IPS DF 4.7 (cell line): Measurements from ENCODE around the gene PRPF31.
"Not testable (repeated sequence)": the region's sequence is repeated elsewhere in the genome, so short reads cannot be mapped to it uniquely, and the experiment has no call there.

Experiments used
- DNase-seq: peaks from one replicate; pipeline ENCODE4 v3.0.0-alpha.2; 2013; ENCODE audit warnings: low spot score; ENCODE audit errors: extremely low read depth

The PRPF31 gene

GRCh38 chr19:54160854-54161253 lies 45.3 kb downstream of the PRPF31 start:
- DNase-seq, result no peak

- DNase-seq, result no peak
Observed at GRCh38 chr19:54162241-54162805, 46.8 kb downstream of the PRPF31 start.

DNA sequence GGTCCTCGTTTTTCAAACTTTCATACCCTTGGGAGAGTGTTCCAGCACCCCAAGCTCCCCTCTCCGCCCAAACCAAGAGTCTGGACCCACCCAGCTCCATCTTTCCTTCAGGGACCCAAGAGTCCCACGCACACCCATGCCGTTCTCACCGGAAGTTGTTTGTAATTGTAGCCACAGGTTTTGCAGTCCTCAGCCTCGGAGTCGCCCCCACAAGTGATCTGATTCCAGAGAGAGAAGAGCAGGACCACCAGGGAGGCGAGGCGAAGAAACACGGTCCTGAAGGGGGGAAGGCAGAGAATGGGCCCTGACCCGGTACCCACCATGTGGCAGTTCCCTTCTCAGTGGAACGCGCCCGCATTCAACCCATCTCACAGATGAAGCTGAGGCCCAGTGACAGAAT lies 47.3 kb downstream of the PRPF31 start:
- no peak for DNase-seq

- no peak for DNase-seq
Observed at GRCh38 chr19:54164369-54165068, 49.0 kb downstream of the PRPF31 start.

DNA sequence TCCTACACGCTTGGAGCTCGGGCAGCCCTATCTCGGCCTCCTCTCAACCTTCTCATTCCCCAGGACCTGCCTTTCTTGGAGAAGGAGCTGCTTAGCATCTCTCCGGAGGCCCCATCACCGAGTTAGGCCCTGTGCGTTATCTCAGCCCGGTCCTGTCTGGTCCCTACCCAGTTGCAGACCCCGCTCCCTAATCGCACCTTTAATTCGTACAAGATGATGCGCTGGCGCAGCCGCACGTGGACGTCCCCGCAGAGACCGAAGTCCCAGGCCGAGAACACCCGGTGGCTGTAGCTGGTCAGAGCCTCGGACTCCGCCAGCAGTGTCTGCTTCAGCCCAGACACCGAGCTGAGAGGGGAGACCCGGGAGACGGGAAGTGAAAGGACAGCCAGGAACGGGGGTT lies 49.7 kb downstream of the PRPF31 start:
- no peak for DNase-seq

DNA sequence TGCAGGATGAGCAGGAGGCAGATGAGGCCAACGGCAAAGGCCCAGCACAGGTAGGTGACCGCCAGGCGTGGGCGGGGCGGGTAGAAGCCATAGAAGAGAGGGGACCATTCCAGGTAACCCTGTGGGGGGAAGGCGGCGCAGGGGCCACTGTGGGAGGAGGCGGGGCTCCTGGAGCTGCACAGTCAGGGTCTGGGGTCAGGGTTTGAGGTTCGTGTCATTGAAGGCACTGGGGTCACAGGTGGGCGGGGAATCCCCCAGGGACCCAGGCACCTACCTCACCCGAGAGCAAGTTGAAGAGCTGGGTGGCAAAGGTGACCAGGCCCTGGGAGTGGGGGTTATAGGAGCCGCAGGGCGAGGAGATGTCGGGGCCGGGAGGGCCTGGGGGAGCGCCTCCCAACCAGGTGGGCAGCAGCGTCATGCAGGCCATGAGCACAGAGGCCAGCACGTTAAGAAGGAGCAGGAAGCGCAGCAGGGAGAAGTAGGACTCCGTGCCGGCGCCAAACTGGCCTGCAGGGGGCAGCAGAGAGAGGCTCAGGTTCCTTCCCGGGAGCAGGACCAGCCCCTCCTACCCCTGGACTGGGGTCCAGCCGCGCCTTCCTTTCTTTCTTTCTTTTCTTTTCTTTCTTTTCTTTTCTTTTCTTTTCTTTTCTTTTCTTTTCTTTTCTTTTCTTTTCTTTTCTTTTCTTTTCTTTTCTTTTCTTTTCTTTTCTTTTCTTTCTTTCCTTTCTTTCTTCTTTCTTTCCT lies 52.8 kb downstream of the PRPF31 start:
- no peak for DNase-seq

DNA sequence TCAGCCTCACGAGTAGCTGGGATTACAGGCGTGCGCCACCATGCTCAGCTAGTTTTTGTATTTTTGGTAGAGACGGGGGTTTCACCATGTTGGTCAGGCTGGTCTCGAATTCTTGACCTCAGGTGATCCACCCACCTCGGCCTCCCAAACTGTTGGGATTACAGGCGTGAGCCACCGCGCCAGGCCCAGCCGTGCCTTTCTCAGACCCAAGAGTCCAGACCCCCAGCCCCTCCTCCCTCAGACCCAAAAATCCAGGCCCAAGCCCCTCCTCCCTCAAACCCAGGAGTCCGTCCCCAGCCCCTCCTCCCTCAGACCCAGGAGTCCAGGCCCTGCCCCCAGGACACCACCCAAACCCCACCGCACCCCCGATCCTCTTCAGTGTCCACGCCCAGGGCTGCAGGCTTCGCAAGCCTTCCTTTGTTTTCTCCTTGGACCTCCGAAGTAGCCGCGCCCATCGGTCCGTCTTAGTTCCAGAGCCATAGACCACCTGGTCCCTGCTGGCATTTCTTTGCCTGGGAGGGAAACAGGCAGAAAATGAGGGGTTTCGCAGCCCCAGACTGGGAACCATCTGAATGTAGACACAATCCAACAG lies 53.7 kb downstream of the PRPF31 start:
- no peak for DNase-seq

- not testable (repeated sequence) for DNase-seq
Observed at GRCh38 chr19:54171736-54172431, 56.3 kb downstream of the PRPF31 start.

DNA sequence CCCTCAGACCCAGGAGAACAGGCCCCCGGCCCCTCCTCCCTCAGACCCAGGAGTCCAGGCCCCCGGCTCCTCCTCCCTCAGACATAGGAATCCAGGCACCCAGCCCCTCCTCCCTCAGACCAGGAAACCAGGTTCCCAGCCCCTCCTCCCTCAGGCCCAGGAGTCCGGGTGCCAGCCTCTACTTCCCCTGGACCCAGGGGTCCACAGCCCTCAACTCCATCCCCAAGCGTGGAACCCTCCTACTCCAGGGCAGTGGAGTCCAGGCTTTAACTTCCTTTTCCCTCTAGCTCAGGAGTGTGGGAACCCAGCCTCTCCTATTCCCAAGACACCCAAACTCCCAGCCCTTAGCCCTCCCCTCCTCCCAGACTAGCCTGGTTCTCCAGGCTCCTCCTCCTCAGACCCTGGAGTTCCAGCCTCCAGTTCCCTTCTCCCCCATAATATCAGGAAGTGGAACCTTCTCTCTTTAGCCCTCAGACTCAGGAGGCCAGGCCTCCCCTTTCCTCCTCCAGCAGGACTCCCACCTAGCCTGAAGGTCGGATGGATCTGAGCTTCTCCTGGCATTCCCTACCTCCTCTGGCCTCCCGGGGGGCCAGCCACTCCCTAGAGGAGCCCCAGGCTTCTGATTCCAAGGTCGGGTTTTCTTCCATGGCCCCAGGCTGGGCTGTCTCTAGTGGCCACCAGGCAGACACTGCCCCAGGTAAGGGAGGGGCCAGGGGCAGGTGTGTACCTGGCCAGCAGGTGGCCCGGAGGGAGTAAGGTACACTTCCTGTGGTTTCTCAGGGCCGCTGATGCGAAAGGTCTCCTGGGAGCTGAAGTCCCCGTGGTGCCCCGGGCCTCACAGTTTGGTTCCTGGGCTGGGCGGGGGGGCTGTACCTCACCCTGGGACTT lies 57.2 kb downstream of the PRPF31 start, which contains the start of gene TMC4:
Gene TMC4, minus strand, starts transcription at position 690 of the 888 bp plus-strand sequence. Its CDS starts 43 bp downstream, at position 647.
- no peak for DNase-seq

- DNase-seq, result no peak
Observed at GRCh38 chr19:54173359-54173699, 57.8 kb downstream of the PRPF31 start.

DNA sequence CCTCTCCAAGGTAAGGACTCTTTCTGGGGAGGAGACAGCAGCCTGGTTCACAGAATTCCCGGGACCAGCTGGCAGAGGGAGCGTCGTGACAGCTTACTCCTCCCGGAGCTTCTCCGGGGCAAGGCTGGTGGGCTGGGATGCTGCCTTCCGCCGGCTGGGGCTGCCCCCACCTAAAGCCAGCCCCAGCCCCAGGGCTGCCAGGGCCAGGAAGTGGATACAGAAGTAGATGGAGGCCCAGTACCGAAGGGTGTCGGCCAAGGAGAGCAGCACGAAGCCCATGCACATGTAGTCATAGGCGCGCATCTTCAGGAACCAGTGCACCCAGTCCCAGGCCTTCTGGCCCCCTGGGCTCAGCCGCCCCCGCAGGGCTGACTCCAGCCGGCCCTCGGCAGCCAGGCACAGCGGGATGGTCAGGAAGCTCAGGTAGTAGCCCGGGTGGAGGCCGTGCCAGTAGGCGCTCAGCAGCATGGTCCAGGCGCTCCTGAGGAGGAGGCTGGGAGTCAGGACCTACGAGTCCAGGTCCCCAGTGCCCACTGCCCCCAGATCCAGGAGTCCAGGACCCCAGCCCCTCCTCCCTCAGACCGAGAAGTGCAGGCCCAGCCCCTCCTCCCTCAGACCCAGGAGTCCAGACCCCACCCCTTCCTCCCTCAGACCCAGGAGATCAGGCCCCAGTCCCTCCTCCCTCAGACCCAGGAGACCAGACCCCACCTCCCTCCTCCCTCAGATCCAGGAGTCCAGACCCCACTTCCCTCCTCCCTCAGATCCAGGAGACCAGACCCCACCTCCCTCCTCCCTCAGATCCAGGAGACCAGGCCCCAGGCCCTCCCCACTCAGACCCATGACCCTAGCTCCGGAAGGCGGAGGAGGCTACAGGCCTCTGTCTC lies 58.6 kb downstream of the PRPF31 start:
- DNase-seq, result no peak

GRCh38 chr19:54178581-54179261 lies 63.2 kb downstream of the PRPF31 start:
- no peak for DNase-seq

GRCh38 chr19:54179262-54179852 lies 63.8 kb downstream of the PRPF31 start:
- DNase-seq, result no peak

DNA sequence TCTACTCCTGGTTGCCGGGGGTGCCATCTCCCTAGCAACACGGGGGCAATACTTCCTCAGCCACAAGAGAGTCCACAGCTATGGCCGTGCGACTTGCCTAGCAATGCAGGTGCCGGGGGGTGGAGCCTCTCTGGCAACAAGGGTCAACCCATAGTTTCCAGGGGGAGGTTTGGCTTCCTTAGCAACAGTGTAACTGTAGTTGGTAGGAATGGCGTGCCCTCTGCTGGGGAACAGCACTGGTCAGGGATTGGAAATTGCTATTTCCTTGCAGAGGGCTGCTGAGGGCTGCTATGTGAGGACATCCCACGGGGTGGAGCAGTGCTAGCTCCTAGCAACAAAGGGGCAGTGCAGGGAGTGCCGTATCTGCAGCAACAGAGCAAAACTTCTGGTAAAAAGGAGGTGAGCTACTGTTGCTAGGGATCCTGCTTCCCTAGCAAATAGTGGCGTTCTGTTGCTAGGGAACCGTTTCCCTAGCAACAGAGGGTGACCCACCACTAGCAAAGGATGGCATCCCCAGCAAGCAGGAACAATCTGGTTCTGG lies 64.4 kb downstream of the PRPF31 start:
- no peak for DNase-seq

DNA sequence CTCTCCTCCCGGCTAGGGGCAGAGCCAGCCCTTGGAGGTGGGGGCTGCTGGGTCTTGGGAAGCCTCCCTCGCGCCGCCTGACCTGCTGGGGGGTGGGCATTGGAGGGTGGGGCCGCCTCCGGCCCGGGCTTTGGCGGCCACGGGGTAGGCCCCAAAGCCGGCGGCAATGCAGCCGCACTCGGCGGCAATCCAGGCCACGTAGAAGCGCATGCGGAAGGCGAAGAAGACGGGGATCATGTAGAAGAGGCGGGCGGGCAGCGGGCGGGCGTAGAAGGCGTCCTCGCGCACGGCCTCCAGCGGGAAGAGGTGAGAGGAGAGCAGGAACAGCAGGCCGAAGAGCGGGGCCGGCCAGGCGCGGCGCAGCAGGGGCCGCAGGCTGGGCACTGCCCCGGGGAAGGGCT lies 65.1 kb downstream of the PRPF31 start:
- DNase-seq, result no peak
